Chondrocyte (in vitro differentiated cells): Measurements from ENCODE around the gene ALG1. TPM values are rescaled to one million over a fixed set of nuclear protein-coding genes. Genes with fewer than 3 reads are reported as not detected.
"Not testable (repeated sequence)": the region's sequence is repeated elsewhere in the genome, so short reads cannot be mapped to it uniquely, and the experiment has no call there.

Source experiments
- DNase-seq: peaks from one replicate; pipeline ENCODE4 v3.0.0; 2021; ENCODE audit warnings: mixed read lengths, low spot score
- H3K27ac Mint-ChIP-seq: one replicate; pipeline ENCODE4 v1.8.0; 2021; ENCODE audit warnings: mild to moderate bottlenecking, moderate library complexity, mixed read lengths; ENCODE audit not compliant: unreplicated experiment
- H3K27me3 Mint-ChIP-seq: 2 replicates; pipeline ENCODE4 v1.8.0; 2021; ENCODE audit warnings: low read depth, mixed read lengths
- H3K36me3 Mint-ChIP-seq: 2 replicates; pipeline ENCODE4 v1.8.0; 2021; ENCODE audit warnings: low read depth, mixed read lengths
- H3K4me1 Mint-ChIP-seq: 2 replicates; pipeline ENCODE4 v1.8.0; 2021; ENCODE audit warnings: low read depth, mild to moderate bottlenecking, mixed read lengths
- H3K4me3 Mint-ChIP-seq: one replicate; pipeline ENCODE4 v1.8.0; 2021; ENCODE audit warnings: mild to moderate bottlenecking, moderate library complexity, mixed read lengths; ENCODE audit not compliant: unreplicated experiment
- H3K9me3 Mint-ChIP-seq: 2 replicates; pipeline ENCODE4 v1.8.0; 2021; ENCODE audit warnings: low read depth, mixed read lengths
- total RNA-seq: library from RNA; stranded (reverse); gene quantifications from 3 replicates; pipeline ENCODE4 v1.2.1, GENCODE V29; 2021
- TF ChIP-seq, protein P1 (sequence below): fragments of 200-600 bp; sonication (generic); IDR thresholded peaks from 2 replicates; pipeline ENCODE4 v1.5.0; 2021; ENCODE audit warnings: antibody characterized with exemption, mild to moderate bottlenecking, moderate library complexity

The ALG1 gene
- total RNA-seq, 1 donor from 2014 or later = 32.2 TPM

DNA sequence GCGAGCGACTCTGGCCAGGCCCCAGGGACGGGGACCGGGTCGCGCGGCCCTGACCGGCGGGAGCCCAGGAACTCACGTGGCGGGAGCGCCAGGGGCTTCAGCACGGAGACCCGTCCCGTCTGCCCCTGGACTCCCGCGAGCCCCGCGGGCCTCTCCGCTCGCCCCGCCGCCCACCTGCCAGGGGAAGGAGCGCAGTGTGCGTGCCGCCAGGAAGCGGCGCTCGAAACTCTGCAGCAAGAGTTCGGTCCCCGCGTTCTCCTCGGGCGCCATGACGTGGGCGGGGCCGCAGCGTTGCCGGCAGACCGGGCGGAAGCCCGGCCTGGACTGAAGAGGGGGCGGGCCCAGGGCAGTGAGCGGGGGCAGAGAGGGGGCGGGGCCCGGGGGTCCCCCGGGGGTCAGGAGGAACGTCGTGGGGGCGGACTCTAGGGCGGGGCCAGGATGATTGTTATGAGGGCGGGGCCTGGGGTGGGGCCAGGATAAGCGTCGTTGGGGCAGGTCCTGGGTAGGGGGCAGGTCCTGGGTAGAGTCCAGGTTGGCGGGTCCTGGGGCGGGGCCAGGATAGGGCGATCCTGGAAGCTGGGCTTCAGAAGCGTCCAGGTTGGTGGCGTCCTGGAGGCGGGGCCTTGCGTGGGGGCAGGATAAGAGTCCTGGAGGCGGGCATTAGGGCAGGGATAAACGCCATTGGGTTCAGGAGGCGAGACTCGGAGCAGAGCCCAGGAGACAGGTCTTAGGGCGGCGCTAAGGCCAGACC is 26.0 kb downstream of the ALG1 start, which contains the start of gene EEF2KMT:
EEF2KMT (minus strand) TSS at position 326 of the 751 bp plus-strand sequence; CDS start at position 270, 56 bp downstream.
- H3K27me3 Mint-ChIP-seq, H3K9me3 Mint-ChIP-seq: not testable (repeated sequence)
- H3K4me3 Mint-ChIP-seq = peak within 1 kb of the TSS; percentile 79

DNA sequence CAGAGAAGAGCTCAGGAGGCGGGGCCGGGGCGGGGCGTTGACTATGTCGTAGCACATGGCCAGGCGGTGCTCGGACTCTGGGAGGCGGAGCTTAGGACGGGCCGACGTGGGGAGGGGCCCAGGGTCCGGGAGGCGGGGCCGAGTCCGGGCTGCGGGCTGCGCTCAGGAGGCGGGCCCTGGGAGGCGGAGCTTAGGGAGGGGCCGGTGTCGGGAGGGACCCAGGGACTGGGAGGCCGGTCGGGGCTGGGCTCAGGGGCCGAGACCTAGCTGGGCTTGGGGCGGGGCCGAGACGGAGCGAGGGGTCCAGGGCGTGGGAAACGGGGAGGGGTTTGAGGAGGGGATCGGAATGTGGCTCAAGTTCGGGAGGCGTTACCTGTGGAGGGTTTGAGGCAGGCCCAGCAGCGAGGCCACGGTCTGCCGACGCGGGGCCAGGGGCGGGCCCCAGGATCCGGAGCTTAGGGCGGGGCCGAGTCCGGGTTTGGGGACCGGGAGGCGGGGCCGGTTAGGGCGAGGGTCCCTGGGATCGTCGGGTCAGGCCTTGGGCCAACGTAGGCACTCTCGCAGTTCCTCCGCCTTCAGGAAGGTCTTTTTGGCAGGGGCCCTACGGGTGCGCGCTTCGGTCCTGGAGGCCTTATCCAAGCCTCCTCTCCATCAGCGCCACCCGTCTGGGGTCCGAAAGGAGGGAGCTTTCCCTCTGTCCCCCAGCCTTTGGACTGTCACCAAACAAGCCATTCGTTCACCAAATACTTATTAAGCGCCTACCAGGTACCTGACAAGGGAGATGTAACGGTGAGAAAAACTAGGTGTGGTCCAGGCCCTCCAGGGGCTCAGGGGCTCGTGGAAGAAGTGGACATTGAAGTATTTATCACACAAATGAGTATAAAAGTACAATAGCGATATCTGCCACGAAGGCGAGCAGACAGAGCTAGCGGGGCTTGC is 26.8 kb downstream of the ALG1 start:
- not testable (repeated sequence) for DNase-seq, H3K9me3 Mint-ChIP-seq, H3K27me3 Mint-ChIP-seq, H3K36me3 Mint-ChIP-seq
- H3K4me1 Mint-ChIP-seq = peaks cover 16% of the 10 kb centered on the region
- peak overlapping the region; percentile 79 for H3K4me3 Mint-ChIP-seq
- H3K27ac Mint-ChIP-seq = peak overlapping the region; percentile 85

More for the DNA sequence above, 26.0 kb downstream of the ALG1 start, which contains the start of gene EEF2KMT:
- H3K36me3 Mint-ChIP-seq = not testable (repeated sequence)
- Mint-ChIP-seq H3K4me1 (peaks cover 16% of the 10 kb centered on the region), H3K27ac (peak within 1 kb of the TSS; percentile 86)
- peak; percentile 100 for DNase-seq

DNA sequence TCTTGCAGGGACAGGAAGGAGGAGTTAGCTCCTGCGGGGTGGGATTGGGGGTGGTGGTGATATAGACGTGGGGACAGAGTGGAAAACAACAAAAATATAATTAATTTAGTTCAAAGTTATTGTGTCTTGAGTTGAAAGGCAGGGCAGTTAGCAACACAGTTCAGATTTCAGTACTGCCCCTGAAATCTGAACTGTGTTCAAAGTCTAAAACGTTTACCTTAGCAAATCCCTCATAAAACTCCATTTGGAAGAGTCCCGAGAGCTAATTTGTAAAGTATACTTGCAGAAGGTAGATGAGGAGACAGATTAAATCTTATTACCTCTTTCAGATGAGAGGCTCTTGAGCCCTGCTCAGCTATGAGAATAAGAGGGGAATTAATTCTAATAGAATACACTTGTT is 27.5 kb downstream of the ALG1 start:
- H3K36me3 Mint-ChIP-seq, DNase-seq, H3K27me3 Mint-ChIP-seq, H3K9me3 Mint-ChIP-seq, H3K27ac Mint-ChIP-seq: not testable (repeated sequence)
- H3K4me1 Mint-ChIP-seq = peaks cover 16% of the 10 kb centered on the region
- peak overlapping the region; percentile 79 for H3K4me3 Mint-ChIP-seq

DNA sequence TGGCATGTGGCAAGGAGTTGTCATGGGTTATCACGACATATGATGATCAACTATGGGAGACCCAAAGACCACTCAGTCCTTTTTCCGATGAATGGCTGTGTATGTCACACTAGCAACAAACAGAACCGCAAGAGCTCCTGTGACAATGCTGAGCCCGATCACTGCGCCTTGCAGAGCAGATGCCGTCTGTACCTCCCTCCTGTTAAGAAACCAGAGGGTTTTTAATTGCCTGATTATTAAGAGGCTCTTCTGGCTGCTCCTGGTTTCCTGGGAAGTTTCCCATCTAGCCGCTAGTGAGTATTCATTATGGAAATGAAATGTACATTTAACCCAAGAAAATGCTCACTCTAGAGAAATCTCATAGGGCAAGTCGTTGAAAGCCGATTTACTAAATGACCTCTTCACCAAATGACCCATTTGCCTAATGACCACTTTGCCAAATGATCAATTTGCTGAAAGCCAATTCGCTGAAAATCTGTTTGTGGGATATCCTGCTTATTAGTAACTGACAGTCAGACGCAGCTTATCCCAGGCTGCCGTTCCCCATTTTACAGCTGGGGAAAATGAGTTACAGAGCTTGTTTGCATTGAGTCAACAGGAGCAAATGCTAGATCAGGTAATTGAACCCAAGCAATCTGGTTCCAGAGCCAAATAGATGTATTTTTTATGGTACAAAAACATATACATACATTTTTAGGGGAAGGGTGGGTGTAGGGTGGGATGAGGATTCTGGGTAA is 31.8 kb downstream of the ALG1 start:
- not testable (repeated sequence) for H3K4me1 Mint-ChIP-seq, H3K27ac Mint-ChIP-seq, H3K9me3 Mint-ChIP-seq, H3K36me3 Mint-ChIP-seq, DNase-seq, H3K27me3 Mint-ChIP-seq, H3K4me3 Mint-ChIP-seq

DNA sequence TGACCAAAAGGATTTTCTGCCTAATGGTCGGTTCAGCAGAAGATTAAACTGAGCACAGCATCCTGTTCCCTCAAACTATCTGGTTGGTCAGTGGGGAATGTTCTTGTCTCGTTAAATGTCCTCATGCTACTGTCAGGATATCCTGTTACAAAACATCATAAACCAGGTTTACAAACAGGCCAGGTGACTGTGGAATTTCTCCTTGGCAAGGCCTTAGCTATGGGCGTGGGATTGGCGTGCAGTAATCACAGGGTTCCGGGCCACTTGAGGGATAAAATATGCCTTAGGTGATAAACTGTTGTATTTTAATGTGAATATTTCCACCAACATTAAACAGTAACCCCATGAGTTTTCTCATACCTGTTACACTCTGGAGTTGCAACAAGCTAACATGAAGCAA is 33.4 kb downstream of the ALG1 start:
- not testable (repeated sequence) for H3K4me1 Mint-ChIP-seq, H3K36me3 Mint-ChIP-seq, DNase-seq, H3K4me3 Mint-ChIP-seq, H3K27ac Mint-ChIP-seq, H3K27me3 Mint-ChIP-seq, H3K9me3 Mint-ChIP-seq

DNA sequence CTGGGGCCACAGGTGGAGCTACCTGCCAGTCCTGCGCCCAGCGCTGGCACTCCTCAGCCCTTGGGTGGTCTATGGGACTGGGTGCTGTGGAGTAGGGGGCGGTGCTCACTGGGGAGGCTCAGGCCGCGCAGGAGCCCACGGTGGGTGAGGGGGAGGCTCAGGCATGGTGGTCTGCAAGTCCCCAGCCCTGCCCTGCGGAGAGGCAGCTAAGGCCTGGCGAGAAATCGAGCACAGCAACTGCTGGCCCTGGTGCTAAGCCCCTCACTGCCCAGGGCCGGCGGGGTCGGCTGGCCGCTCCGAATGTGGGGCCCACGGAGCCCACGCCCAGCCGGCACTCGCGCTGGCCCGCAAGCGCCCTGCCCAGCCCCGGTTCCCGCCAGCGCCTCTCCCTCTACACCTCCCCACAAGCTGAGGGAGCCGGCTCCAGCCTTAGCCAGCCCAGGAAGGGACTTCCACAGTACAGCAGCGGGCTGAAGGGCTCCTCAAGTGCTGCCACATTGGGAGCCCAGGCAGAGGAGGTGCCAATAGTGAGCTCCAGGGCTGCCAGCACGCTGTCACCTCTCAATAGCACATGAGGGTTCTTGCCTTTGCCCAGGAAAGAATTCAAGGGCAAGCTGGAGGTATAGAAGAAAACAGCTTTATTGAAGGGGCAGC is 37.0 kb downstream of the ALG1 start:
- peaks cover 10% of the 10 kb centered on the region for H3K27me3 Mint-ChIP-seq
- DNase-seq = no peak
- no peaks in the 10 kb centered on the region for H3K36me3 Mint-ChIP-seq
- no peak overlapping the region for H3K4me3 Mint-ChIP-seq
- TF ChIP-seq, protein P1, sequence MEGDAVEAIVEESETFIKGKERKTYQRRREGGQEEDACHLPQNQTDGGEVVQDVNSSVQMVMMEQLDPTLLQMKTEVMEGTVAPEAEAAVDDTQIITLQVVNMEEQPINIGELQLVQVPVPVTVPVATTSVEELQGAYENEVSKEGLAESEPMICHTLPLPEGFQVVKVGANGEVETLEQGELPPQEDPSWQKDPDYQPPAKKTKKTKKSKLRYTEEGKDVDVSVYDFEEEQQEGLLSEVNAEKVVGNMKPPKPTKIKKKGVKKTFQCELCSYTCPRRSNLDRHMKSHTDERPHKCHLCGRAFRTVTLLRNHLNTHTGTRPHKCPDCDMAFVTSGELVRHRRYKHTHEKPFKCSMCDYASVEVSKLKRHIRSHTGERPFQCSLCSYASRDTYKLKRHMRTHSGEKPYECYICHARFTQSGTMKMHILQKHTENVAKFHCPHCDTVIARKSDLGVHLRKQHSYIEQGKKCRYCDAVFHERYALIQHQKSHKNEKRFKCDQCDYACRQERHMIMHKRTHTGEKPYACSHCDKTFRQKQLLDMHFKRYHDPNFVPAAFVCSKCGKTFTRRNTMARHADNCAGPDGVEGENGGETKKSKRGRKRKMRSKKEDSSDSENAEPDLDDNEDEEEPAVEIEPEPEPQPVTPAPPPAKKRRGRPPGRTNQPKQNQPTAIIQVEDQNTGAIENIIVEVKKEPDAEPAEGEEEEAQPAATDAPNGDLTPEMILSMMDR = no peak
- no peak overlapping the region for H3K27ac Mint-ChIP-seq
- no peaks in the 10 kb centered on the region for H3K9me3 Mint-ChIP-seq
- H3K4me1 Mint-ChIP-seq = no peaks in the 10 kb centered on the region

DNA sequence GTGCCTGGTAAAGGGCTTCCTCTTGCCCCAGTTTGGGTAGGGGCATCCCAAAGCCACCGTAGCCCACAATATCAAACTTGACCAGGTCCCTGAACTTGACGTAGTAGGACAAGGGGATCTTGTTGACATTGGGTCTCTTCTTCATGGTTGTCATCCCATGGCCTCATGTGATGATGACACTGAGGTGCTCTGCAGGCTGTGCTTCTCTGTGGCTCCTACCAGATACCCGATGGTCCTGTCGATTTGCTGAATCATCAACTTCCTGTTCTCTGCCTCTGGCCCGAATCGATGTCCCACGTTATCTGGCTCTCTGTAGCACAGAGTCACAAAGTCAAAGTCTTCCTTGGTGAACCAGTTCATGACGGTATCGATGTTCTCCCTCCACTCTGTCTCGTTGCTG is 39.3 kb downstream of the ALG1 start:
- H3K4me3 Mint-ChIP-seq, H3K27ac Mint-ChIP-seq, DNase-seq, H3K36me3 Mint-ChIP-seq, H3K4me1 Mint-ChIP-seq, H3K9me3 Mint-ChIP-seq: not testable (repeated sequence)
- H3K27me3 Mint-ChIP-seq = peaks cover 19% of the 10 kb centered on the region

DNA sequence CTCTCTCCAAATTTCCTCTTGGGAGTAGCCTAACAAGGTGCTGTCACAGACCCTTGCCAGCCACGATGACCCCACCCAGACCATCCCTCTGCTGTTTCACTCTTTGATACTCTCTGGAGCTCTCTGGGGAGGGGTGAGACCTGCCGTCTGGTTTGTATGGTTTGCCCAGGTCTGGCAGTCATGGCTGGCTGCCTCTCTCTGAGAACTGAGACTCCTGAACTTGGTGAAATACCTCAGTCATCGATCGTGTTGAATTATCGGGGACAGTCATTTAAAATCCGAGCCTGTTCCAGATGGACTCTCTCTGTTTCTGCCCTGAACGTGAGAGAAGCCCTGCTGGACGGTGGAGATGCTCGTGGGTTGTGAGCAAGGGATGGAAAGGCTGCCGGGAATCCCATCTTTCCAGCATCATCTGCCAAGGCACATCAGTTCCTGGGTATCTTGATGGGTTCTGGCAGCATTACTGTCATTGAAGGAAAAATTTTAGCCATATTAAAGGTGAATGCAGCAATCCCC is 45.2 kb downstream of the ALG1 start:
- not testable (repeated sequence) for H3K4me1 Mint-ChIP-seq, H3K36me3 Mint-ChIP-seq, H3K27ac Mint-ChIP-seq, H3K4me3 Mint-ChIP-seq, DNase-seq, H3K9me3 Mint-ChIP-seq
- peaks cover 39% of the 10 kb centered on the region for H3K27me3 Mint-ChIP-seq

DNA sequence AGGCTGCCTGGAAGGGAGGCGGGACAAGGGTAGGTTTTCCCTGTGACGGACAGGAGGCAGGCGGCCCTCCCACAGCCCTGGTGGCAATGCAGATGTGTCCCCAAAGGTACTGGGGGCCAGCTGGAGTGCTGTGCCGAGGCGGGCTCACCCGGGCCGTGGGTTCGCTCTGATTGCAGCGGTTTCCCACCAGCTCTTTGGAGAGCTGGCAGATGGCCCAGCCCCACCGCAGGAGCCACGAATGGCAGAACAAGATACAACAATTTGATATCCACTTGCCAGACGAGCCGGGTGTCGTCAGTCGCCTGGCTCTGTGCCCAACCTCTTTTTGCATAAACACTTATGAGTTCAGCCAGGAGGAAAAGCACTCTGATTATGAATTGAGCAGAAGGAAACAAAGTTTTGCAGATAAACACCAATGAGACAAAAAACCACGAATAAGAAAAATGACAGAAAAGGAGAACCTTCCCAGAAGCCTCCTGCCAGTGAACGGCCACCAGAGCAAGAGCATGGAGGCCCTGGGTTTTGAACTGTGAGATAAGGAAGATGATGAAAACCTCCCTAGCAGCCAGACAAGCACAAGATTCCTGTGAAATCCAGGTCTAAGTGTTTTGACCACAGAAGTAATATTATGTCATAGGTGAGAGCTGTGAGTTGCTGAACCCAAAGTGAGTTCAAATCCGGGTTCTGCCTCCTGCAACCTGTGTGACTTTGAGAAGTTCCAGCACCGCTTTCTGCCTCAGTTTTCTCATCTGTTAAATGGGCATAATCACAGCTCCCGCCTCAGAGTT is 45.9 kb downstream of the ALG1 start:
- DNase-seq, H3K4me3 Mint-ChIP-seq, H3K27ac Mint-ChIP-seq, H3K4me1 Mint-ChIP-seq, H3K9me3 Mint-ChIP-seq, H3K36me3 Mint-ChIP-seq: not testable (repeated sequence)
- peaks cover 41% of the 10 kb centered on the region for H3K27me3 Mint-ChIP-seq

DNA sequence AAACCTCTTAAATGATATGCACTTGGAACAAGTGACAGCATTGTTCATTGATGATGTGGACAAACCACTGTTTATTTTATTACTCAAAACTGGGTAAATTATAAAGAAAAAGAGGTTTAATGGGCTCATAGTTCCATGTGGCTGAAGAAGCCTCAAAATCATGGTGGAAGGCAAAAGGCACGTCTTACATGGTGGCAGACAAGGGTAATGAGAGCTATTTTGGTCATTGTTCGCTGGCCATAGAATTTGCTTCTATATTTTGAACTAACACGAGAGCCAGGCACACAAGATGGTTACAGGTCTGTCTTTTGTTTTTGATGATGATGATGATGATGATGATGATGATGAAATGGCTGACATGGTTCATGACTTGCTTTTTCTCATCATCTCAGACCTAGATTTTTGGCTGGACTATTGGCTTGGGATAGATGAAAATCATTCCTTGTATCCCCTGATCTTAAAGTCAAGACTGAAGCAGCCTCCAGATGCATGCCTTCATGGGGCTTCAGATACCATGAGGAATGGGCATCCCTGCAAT is 59.9 kb downstream of the ALG1 start:
- DNase-seq, H3K36me3 Mint-ChIP-seq, H3K27ac Mint-ChIP-seq, H3K9me3 Mint-ChIP-seq, H3K4me3 Mint-ChIP-seq, H3K27me3 Mint-ChIP-seq: not testable (repeated sequence)
- peaks cover 11% of the 10 kb centered on the region for H3K4me1 Mint-ChIP-seq
